ENCODE data around the gene GNAS-AS1.

Gene GNAS-AS1

DNA sequence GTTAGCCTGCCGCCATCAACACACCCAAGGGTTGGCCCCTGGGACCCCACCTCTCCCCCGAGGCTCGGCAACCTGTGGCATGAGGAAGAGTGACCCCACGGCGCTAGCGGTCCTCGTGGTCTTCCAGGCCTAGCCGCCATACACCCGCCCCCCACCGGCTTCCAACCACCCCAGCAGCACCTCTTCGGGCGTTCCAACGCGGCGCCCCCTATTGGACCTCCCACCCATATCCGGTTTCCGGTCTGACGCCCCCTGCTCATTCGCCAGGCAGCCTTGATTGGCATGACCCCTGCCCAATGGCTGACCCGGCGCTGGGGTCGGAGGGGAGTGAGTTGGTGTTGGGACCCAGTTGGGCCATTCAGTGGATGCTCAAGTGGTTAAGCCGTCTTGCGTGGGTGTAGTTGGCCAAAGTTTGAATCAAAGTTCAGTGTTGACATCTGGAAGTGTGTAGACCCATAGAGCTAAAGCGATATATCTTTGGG lies at the start of gene GNAS-AS1:
GNAS-AS1 (minus strand) TSS at position 210 of the 482 bp plus-strand sequence.
- DNase-seq, result peak; percentile 75 to 78

GRCh38 chr20:58900397-58900796 lies 49.7 kb upstream of the GNAS-AS1 start:
- no peak for DNase-seq

- DNase-seq, result no peak
Measured at GRCh38 chr20:58899512-58899911, 48.8 kb upstream of the GNAS-AS1 start.

GRCh38 chr20:58898629-58899408 lies 48.1 kb upstream of the GNAS-AS1 start:
- DNase-seq, result no peak

DNA sequence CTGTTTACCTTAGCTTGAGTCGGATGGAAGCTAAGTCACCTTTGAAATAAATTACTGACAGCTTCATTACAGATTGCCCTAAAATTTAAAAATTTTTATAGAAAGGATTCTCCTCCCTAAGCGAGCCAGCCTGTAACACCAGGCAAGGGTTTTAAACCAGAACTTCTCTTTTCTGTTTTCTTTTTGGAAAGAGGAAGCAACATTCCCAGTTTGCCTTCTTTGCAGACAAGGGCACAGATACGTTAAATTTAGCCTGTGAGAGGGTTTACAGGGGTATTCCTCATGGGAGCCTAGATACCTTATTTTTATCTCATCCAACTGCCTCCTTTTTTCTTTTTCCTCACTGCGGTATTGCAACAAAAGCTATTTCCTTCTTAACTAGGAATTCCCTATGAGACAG lies 46.8 kb upstream of the GNAS-AS1 start:
- DNase-seq, result no peak

DNA sequence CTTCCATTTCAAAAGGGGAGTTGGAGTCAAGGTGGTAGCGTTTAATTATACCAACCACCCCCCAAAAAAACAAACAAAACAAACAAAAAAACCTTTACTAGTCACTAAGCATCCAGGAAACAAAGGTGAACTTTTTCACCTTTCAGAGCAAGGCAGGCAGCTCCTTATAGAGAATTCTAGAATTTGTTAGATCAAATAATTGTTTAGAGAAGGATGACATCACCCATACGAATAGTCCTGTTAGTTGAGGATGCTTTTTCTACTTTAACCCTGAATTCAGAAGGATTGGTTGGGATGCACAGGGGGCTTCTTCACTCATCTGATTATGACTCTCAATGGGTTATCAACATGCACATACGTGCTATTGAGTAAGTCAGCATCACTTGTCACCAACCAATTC lies 46.1 kb upstream of the GNAS-AS1 start:
- no peak for DNase-seq

- DNase-seq, result no peak
Measured at GRCh38 chr20:58895448-58896180, 44.9 kb upstream of the GNAS-AS1 start.

DNA sequence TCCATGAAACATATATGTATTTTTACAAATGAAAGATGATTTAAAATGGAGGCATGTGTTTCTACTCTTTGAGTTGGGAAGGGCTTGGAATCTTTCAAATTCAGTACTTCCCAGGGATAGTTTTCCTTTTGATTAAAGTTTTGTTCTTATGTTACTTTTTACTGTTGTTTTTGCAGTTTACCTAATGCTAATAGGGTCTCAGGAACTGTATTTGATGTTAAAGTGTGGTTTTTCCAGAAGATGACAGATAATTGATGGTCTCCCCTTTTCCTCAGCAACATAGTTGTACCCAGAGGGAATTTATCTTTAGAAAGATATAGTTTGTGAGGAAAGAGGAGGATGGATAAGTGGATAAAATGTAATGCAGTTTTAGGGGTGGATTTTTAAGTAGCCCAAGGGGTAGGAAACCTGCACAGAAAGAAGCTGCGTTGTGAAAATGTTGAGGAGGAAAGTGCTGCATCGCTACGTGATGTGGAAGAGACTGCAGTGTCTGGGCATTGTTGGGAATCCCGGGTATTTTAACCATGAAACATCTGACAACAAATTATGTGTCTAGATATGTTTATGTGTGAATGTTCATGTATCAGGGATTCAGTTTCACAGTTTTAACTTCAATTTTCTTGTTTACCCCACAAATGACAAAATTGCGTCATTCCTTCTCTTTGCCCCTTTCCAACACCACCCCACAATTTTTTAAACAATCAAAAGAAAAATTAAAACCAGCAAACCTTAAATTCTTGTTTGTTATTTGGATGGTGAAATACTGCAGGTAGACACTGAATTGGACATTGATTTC lies 44.1 kb upstream of the GNAS-AS1 start:
- no peak for DNase-seq

- DNase-seq, result peak; percentile 34 to 42
Measured at GRCh38 chr20:58893355-58894120, 42.8 kb upstream of the GNAS-AS1 start.

DNA sequence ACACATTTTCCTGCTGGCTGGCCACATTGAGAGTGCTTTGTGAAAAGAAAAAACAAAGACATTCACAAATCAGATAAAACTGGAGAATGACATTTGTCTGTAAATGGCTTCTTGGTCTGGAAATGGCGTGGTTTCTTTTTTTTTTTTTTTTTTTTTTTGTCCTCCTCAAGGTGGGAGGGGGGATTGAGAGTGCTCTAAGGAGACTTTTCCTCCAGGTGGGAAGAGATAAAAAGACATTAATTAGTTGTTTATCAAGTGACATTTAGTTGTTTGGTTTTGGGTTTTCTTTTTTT lies 42.2 kb upstream of the GNAS-AS1 start:
- no peak for DNase-seq

- peak; percentile 66 to 67 for DNase-seq
Measured at GRCh38 chr20:58892141-58892931, 41.6 kb upstream of the GNAS-AS1 start.

DNA sequence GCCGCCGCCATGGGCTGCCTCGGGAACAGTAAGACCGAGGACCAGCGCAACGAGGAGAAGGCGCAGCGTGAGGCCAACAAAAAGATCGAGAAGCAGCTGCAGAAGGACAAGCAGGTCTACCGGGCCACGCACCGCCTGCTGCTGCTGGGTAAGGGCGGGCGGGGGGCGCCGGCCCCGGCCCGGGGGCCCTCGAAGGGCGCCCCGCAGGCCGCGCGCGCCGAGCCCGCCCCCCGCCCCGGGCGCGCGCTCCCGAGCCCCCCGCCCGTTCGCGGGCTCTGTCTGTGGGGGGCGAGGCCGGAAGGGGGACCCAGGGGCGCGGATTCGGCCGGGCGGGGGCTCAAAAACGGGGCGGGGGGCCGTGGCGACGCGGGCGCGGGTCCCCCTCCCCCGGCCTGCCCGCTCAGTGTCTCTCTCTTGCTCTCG lies 41.0 kb upstream of the GNAS-AS1 start:
- DNase-seq, result peak in 1 of 2 experiments; percentile 21

DNA sequence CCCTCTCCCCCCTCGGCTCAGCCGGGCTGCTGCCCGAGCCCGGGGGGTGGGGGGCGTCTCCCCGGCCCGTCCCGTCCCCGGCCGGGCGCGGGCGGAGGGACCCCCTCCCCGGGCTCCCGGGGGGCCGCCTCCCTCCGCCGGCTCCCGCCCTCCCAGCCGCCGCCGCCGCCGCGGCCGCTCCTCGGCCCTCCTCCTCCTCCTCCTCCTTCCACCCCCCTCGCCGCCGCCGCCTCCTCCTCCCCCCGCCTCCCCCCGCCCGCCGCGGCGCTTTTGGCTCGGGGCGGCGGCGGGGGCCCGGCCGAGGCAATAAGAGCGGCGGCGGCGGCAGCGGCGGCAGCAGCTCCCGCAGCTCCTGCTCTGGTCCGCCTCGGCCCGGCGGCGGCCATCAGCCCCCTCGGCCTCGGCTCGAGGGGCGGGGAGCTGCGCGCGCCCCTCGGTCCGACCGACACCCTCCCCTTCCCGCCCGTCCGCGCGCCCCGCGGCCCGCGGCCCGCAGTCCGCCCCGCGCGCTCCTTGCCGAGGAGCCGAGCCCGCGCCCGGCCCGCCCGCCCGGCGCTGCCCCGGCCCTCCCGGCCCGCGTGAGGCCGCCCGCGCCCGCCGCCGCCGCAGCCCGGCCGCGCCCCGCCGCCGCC lies 40.5 kb upstream of the GNAS-AS1 start:
- DNase-seq, result peak; percentile 71 to 76

DNA sequence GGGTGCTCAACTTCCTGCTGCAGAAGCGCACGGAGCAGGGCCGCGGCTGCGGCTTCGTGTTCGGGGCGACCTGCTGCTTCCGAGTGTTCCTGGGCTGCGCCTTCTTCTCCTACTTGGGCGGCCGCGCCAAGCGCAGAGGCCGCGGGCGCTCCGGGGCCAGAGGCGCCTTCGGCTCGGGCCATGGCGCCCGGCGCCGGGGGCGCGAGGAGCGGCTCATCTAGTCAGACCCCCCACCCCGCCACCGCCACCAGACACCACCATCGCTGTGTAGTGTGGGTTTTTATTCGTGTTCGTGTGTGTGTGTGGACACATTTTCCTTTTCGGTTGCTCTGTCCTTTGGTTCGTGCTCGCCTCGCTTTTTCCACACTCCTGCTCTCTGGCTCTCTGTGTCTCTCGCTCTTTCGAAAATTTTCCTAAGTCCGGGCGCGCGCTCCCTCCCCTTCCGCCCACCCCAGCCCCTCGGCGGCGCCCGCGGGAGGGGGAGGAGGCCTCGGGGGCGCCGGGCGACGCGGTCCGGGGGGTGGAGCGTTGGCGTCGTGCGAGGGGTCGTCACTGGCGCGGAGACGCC lies 39.9 kb upstream of the GNAS-AS1 start:
- peak; percentile 61 to 66 for DNase-seq

DNA sequence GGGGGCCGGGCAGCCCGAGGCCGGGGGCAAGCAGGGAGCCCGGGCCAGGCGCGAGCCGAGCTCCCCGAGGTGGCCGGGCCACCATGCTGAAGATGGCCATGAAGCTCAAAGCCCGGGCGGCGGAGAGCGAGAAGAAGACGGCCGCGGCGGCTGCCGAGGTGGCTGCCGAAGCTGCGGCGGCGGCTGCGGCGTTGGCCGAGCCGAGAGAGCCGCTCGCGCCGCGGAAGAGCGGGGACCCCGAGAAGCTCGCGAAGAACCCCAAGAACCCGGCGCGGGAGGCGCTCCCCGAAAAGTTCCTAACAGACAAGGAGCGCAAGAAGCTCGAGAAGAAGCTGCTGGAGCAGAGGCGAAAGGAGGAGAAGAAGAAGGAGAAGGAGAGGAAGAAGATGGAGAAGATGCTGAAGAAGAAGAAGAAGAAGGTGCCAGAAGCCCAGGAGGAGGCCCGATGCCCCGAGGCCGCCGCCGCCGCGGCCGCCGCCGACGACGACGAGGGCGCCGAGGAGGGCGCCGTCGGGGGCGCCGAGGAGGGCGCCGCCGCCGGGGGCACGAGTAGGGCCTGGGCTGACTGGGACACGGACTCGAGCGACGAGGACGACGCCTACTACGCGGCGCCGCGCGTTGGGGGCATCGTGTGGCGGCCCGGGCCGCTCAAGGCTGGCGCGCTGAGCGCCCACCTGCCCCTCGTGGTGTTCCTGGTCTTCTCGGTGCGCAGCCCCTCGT lies 39.3 kb upstream of the GNAS-AS1 start:
- DNase-seq, result peak in 1 of 2 experiments; percentile 42

DNA sequence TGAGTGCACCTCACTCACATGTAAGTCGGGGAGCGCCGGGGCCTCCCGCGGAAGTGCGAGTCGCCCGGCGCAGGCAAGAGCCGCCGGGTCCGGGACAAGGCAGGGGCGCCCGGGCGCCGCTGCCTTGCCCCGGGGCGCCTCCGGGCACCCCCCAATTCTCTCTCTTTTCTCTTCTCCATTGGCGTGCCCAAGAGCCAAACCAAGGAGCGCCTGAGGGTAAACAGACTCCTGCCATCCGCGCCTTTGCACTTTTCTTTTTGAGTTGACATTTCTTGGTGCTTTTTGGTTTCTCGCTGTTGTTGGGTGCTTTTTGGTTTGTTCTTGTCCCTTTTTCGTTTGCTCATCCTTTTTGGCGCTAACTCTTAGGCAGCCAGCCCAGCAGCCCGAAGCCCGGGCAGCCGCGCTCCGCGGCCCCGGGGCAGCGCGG lies 38.6 kb upstream of the GNAS-AS1 start:
- no peak for DNase-seq

DNA sequence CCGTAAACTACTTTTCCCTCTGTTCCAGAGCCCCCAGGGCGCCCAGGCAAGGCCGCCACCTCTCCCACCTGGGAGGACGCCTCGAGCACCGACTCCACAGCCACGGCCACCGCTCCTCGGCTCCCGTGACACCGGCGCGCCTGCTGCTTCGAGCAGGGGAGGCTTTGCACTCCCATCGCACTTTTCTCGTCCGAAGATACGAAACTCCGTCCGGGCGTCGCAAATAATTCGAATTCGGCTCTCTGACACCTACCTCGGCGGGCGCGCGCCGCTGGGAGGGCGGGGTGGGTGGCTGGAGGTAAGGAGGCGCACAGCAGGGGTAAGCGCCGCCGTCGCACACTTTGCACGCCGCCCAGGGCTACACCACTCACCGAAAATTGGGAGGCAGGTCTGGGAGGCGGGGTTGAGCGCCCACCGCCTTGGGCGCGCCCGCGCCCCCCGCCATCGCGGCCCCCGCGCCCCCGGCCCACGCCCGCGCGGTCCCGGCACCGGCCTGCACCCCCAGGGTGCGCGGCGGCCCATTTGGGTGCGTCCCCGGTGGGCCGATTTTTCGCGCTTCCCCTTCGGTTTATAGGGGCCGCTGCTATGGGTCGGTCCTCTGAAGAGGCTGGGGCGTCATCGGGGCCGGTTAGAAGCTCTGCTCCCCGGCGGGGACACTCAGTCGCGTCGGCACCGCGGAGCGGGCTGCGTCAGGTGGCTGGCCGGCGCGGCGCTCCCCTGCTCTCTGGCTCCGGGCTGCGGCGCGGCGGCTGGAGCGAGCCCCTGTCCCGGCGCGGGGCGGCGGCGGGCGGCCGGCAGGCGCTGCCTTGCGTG lies 38.0 kb upstream of the GNAS-AS1 start:
- peak; percentile 77 to 80 for DNase-seq

GRCh38 chr20:58888103-58888502 lies 37.4 kb upstream of the GNAS-AS1 start:
- no peak for DNase-seq

- DNase-seq, result no peak
Measured at GRCh38 chr20:58886546-58886945, 35.8 kb upstream of the GNAS-AS1 start.
